H1 (cell line): ENCODE data around the gene LRRTM4. TPM values are rescaled to one million over a fixed set of nuclear protein-coding genes. Genes with fewer than 3 reads are reported as not detected.

ENCODE experiments used
- CTCF ChIA-PET: fragments of 300-600 bp; sonication (Branson Sonifier 250); formaldehyde crosslinking; loops from one replicate; lab custom pipeline; 2021; ENCODE audit not compliant: partially characterized antibody; lab: Charles Lee
- POLR2A ChIA-PET: fragments of 300-600 bp; sonication (Branson Sonifier 250); formaldehyde crosslinking; loops from one replicate; lab custom pipeline; 2021; ENCODE audit warnings: inconsistent platforms; ENCODE audit not compliant: partially characterized antibody; lab: Charles Lee
- DNase-seq, 2 experiments: peaks; one replicate each; pipeline versions ENCODE4 v3.0.0 to v3.0.0-alpha.2; 2010 to 2022; ENCODE audit warnings: low spot score in 2 of 2, low read depth in 1 of 2, mixed read lengths in 1 of 2
- FAIRE-seq: peaks from 2 replicates; lab custom pipeline; 2011; peaks lifted over from hg19 to GRCh38; lab: Jason Lieb, UNC
- H2AFZ ChIP-seq: 2 replicates; pipeline ENCODE4 v1.8.1; 2012; ENCODE audit warnings: low read length, inconsistent platforms
- H2AK5ac ChIP-seq: 2 replicates; pipeline ENCODE4 v1.6.1; 2013; ENCODE audit warnings: low read depth, low read length
- H2BK120ac ChIP-seq: replicated peaks from 2 replicates; pipeline ENCODE3; 2013; ENCODE audit warnings: low read depth, low read length, inconsistent platforms
- H2BK12ac ChIP-seq: 2 replicates; pipeline ENCODE4 v1.6.1; 2013; ENCODE audit warnings: low read depth, low read length
- H2BK15ac ChIP-seq: 2 replicates; pipeline ENCODE4 v1.6.1; 2013; ENCODE audit warnings: low read length
- H2BK20ac ChIP-seq: 2 replicates; pipeline ENCODE4 v1.6.1; 2013; ENCODE audit warnings: low read length
- H2BK5ac ChIP-seq: 2 replicates; pipeline ENCODE4 v1.6.1; 2013; ENCODE audit warnings: low read depth, low read length
- H3K14ac ChIP-seq: 2 replicates; pipeline ENCODE4 v1.6.1; 2013; ENCODE audit warnings: inconsistent platforms; ENCODE audit not compliant: insufficient read length
- H3K18ac ChIP-seq: 2 replicates; pipeline ENCODE4 v1.6.1; 2013; ENCODE audit warnings: low read length; ENCODE audit errors: extremely low read depth
- H3K23ac ChIP-seq: 2 replicates; pipeline ENCODE4 v1.6.1; 2013; ENCODE audit warnings: inconsistent platforms; ENCODE audit not compliant: insufficient read length
- H3K23me2 ChIP-seq: 2 replicates; pipeline ENCODE4 v1.6.1; 2013; ENCODE audit warnings: low read depth, low read length
- H3K27ac ChIP-seq: 2 replicates; pipeline ENCODE4 v1.6.1; 2011; ENCODE audit warnings: low read depth, low read length, inconsistent platforms
- H3K27me3 ChIP-seq, 4 experiments: replicated peaks in 1 of 4; 1 replicate in 1 of 4; 2 replicates in 3 of 4; pipeline versions ENCODE4 v1.6.1 to v1.8.1; 2011 to 2013; ENCODE audit warnings: low read length in 3 of 4, mild to moderate bottlenecking in 3 of 4, inconsistent platforms in 2 of 4, mixed read lengths in 2 of 4, moderate library complexity in 1 of 4; ENCODE audit not compliant: control insufficient read depth in 3 of 4, insufficient read depth in 3 of 4; ENCODE audit errors: extremely low read depth in 1 of 4
- H3K36me3 ChIP-seq, 4 experiments: 2 replicates each; pipeline versions ENCODE4 v1.6.1 to v1.8.1; 2011 to 2013; ENCODE audit warnings: mild to moderate bottlenecking in 4 of 4, low read length in 3 of 4, moderate library complexity in 2 of 4, control low read depth in 1 of 4, inconsistent platforms in 1 of 4; ENCODE audit not compliant: insufficient read depth in 4 of 4, control insufficient read depth in 2 of 4
- H3K4ac ChIP-seq: replicated peaks from 2 replicates; pipeline ENCODE3; 2013; ENCODE audit warnings: low read length, low read depth, mixed read lengths, inconsistent platforms; ENCODE audit not compliant: insufficient read length
- H3K4me1 ChIP-seq, 4 experiments: replicated peaks in 1 of 4; 1 replicate in 1 of 4; 2 replicates in 3 of 4; pipeline versions ENCODE4 v1.6.1 to v1.8.1; 2011 to 2013; ENCODE audit warnings: low read length in 3 of 4, inconsistent platforms in 2 of 4, mixed read lengths in 1 of 4; ENCODE audit not compliant: insufficient read depth in 4 of 4, control insufficient read depth in 3 of 4
- H3K4me2 ChIP-seq, 2 experiments: 2 replicates each; pipeline versions ENCODE4 v1.6.1 to v1.8.1; 2011 to 2013; ENCODE audit warnings: low read depth in 2 of 2, low read length in 2 of 2, control low read depth in 1 of 2, inconsistent platforms in 1 of 2, mild to moderate bottlenecking in 1 of 2; ENCODE audit not compliant: insufficient read depth in 1 of 2
- H3K4me3 ChIP-seq, 4 experiments: fragments of 200-600, 300-600 bp in 1 of 4; sonication (generic), shearing (Covaris generic), sonication (Bioruptor Twin) in 1 of 4; 2 replicates each; pipeline versions ENCODE4 v1.5.1 to v1.8.1; 2011 to 2016; ENCODE audit warnings: low read length in 4 of 4, low read depth in 3 of 4, control low read depth in 2 of 4, inconsistent platforms in 2 of 4, mild to moderate bottlenecking in 2 of 4, mixed read lengths in 1 of 4, moderate library complexity in 1 of 4; ENCODE audit not compliant: insufficient read depth in 2 of 4; ENCODE audit errors: extremely low read depth in 1 of 4
- H3K56ac ChIP-seq: replicated peaks from 2 replicates; pipeline ENCODE3; 2013; ENCODE audit warnings: low read depth, mild to moderate bottlenecking, mixed read lengths, low read length, inconsistent platforms; ENCODE audit not compliant: insufficient read length
- H3K79me1 ChIP-seq: 2 replicates; pipeline ENCODE4 v1.6.1; 2013; ENCODE audit warnings: low read depth, low read length, control low read depth
- H3K79me2 ChIP-seq, 2 experiments: 2 replicates each; pipeline versions ENCODE4 v1.6.1 to v1.8.1; 2012 to 2013; ENCODE audit warnings: low read length in 2 of 2, mild to moderate bottlenecking in 2 of 2, inconsistent platforms in 1 of 2; ENCODE audit not compliant: insufficient read depth in 2 of 2, control insufficient read depth in 1 of 2
- H3K9ac ChIP-seq, 4 experiments: replicated peaks in 1 of 4; 1 replicate in 1 of 4; 2 replicates in 3 of 4; pipeline versions ENCODE4 v1.6.1 to v1.8.1; 2011 to 2013; ENCODE audit warnings: low read depth in 3 of 4, low read length in 3 of 4, control low read depth in 2 of 4, mild to moderate bottlenecking in 2 of 4, moderate library complexity in 2 of 4, inconsistent platforms in 1 of 4; ENCODE audit errors: extremely low read depth in 1 of 4
- H3K9me3 ChIP-seq, 2 experiments: 2 replicates each; pipeline versions ENCODE4 v1.6.1 to v1.8.1; 2012 to 2013; ENCODE audit warnings: mild to moderate bottlenecking in 2 of 2, moderate library complexity in 2 of 2, control low read depth in 1 of 2, inconsistent platforms in 1 of 2, low read depth in 1 of 2, low read length in 1 of 2, mixed read lengths in 1 of 2; ENCODE audit not compliant: insufficient read depth in 2 of 2
- H4K20me1 ChIP-seq, 2 experiments: replicated peaks in 1 of 2; 2 replicates each; pipeline versions ENCODE3 to v1.8.1; 2011 to 2013; ENCODE audit warnings: inconsistent platforms in 2 of 2, low read length in 2 of 2, mild to moderate bottlenecking in 1 of 2; ENCODE audit not compliant: insufficient read depth in 2 of 2, control insufficient read depth in 1 of 2
- H4K5ac ChIP-seq: 2 replicates; pipeline ENCODE4 v1.6.1; 2013; ENCODE audit warnings: low read length, low read depth, mixed read lengths, inconsistent platforms; ENCODE audit not compliant: insufficient read length
- H4K8ac ChIP-seq: 2 replicates; pipeline ENCODE4 v1.8.0; 2013; ENCODE audit warnings: mild to moderate bottlenecking, moderate library complexity, low read length, inconsistent platforms; ENCODE audit not compliant: insufficient read depth; ENCODE audit errors: extremely low read depth
- H4K91ac ChIP-seq: replicated peaks from 2 replicates; pipeline ENCODE3; 2013; ENCODE audit warnings: low read length, mixed read lengths, inconsistent platforms; ENCODE audit not compliant: insufficient read length
- CTBP2 ChIP-seq: IDR thresholded peaks from 2 replicates; pipeline ENCODE4 v1.7.0; 2011; ENCODE audit warnings: borderline replicate concordance, mild to moderate bottlenecking, moderate library complexity, mixed read lengths, low read length; ENCODE audit not compliant: insufficient read depth, insufficient read length
- EGR1 ChIP-seq: IDR thresholded peaks from 2 replicates; pipeline ENCODE4 v1.6.1; 2011; ENCODE audit warnings: low read depth, low read length, borderline replicate concordance
- FOSL1 ChIP-seq: IDR thresholded peaks from 2 replicates; pipeline ENCODE4 v1.6.1; 2011; ENCODE audit warnings: mild to moderate bottlenecking, low read depth, low read length, moderate library complexity; ENCODE audit not compliant: insufficient read depth
- HDAC2 ChIP-seq, 2 experiments: fragments of 300-600 bp in 1 of 2; sonication (generic) in 1 of 2; IDR thresholded peaks; 2 replicates each; pipeline ENCODE4 v1.6.1; 2011 to 2012; ENCODE audit warnings: low read depth in 2 of 2, low read length in 2 of 2, mild to moderate bottlenecking in 2 of 2, moderate library complexity in 2 of 2, borderline replicate concordance in 1 of 2, inconsistent platforms in 1 of 2
- KDM4A ChIP-seq: IDR thresholded peaks from one replicate; pipeline ENCODE4 v1.7.1; 2012; ENCODE audit warnings: low read depth, mild to moderate bottlenecking, moderate library complexity, low read length, inconsistent platforms; ENCODE audit not compliant: severe bottlenecking
- KDM5A ChIP-seq: fragments of 200-600 bp; IDR thresholded peaks from 2 replicates; pipeline ENCODE4 v1.7.1; 2012; ENCODE audit warnings: mild to moderate bottlenecking, low read length, inconsistent platforms, mixed read lengths
- RAD21 ChIP-seq, 2 experiments: IDR thresholded peaks in 1 of 2; conservative IDR thresholded peaks in 1 of 2; 2 replicates each; pipeline ENCODE4 v1.6.1; 2011; ENCODE audit warnings: low read depth in 2 of 2, low read length in 2 of 2, improper control_type of control experiment in 1 of 2, inconsistent platforms in 1 of 2, mild to moderate bottlenecking in 1 of 2, moderate library complexity in 1 of 2
- SRF ChIP-seq: IDR thresholded peaks from 2 replicates; pipeline ENCODE4 v1.6.1; 2011; ENCODE audit warnings: mild to moderate bottlenecking, low read depth, low read length, moderate library complexity
- TEAD4 ChIP-seq: IDR thresholded peaks from 2 replicates; pipeline ENCODE4 v1.6.1; 2012; ENCODE audit warnings: low read depth, low read length, inconsistent platforms, mixed read lengths
- WGBS, 2 experiments: shearing (Covaris generic) in 1 of 2; methylation state at CpG; one replicate each; pipeline versions ENCODE4 v1.1.6 to v1.1.7; 2013 to 2015; ENCODE audit warnings: low lambda C conversion rate in 2 of 2, mixed read lengths in 2 of 2, inconsistent platforms in 1 of 2, low coverage in 1 of 2, missing lambda C conversion rate in 1 of 2; ENCODE audit not compliant: insufficient replicate concordance in 2 of 2, insufficient coverage in 1 of 2, insufficient read length in 1 of 2; ENCODE audit errors: extremely low coverage in 1 of 2, missing lambda C conversion rate in 1 of 2; 5-methylcytosine and 5-hydroxymethylcytosine counted together
- polyA plus RNA-seq, 7 experiments: library from polyadenylated mRNA; depleted of rRNA in 3 of 7; stranded (reverse) in 5 of 7; unstranded in 2 of 7; fragments of >200 nt in 5 of 7; fragments of 200-250 nt in 2 of 7; gene quantifications; 1 replicate in 5 of 7; 2 replicates in 1 of 7; 4 replicates in 1 of 7; pipeline versions ENCODE4 v1.2.1 to v1.2.3, GENCODE V29; 2011 to 2013; ENCODE audit warnings: missing spikeins in 2 of 7, mixed read lengths in 2 of 7
- total RNA-seq: library from RNA; stranded (reverse); fragmentation: NEBNext Ultra II Directional; extraction: Animal tissue kit (Norgen Biotek cat#: 25700); gene quantifications from 2 replicates; pipeline ENCODE4 v1.2.1, GENCODE V29; 2021
- TF ChIP-seq, protein P1 (sequence below): IDR thresholded peaks from 2 replicates; pipeline ENCODE4 v1.6.1; 2012; ENCODE audit warnings: inconsistent platforms
- TF ChIP-seq, protein P2 (sequence below): IDR thresholded peaks from 2 replicates; pipeline ENCODE4 v1.6.1; 2012; ENCODE audit warnings: inconsistent platforms

Gene LRRTM4
- total and polyA plus RNA-seq, 2 of the 8 experiments (the other 6 are each of a cell fraction or from before 2014, with no cell fraction given), result 3.6 to 9.5 TPM

DNA sequence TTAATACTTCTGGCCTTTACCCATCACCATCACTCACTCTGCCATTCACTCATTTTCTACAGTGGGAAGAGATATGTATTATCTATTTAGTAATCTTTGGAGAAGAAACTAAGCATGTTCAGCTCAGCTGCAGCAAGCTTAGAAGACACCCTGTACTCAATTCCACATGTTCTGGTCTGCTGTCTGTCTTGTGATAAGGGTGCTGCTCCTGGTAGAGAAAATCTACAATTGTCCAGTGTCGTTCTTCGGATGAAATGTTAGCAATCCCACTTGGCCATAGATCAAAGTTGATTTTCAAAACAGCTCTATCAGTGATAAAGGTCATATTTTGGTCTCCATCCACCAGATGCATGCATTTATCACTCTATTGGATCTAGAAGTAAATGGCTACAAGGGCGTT is 337.1 kb downstream of the LRRTM4 start:
- DNase-seq, result no peak
- Histone ChIP-seq H2BK20ac (no peak overlapping the region), H3K56ac (no peak overlapping the region), H4K5ac (no peak overlapping the region), H3K27ac (no peak overlapping the region), H3K27me3 (no peaks in the 10 kb centered on the region), H3K14ac (no peak overlapping the region), H4K91ac (no peak overlapping the region), H3K79me2 (no peaks in the 10 kb centered on the region), H3K4ac (no peak overlapping the region), H2AFZ (no peak overlapping the region), H3K9ac (no peak overlapping the region), H3K18ac (no peak overlapping the region), H4K8ac (no peak overlapping the region), H3K4me1 (no peaks in the 10 kb centered on the region), H2BK15ac (no peak overlapping the region), H3K4me2 (no peak overlapping the region), H3K9me3 (no peaks in the 10 kb centered on the region), H4K20me1 (no peaks in the 10 kb centered on the region), H3K4me3 (no peak overlapping the region), H3K79me1 (no peaks in the 10 kb centered on the region), H2BK120ac (no peak overlapping the region), H2BK5ac (no peak overlapping the region), H2BK12ac (no peak overlapping the region), H3K23me2 (no peaks in the 10 kb centered on the region), H3K23ac (no peak overlapping the region), H2AK5ac (no peak overlapping the region), H3K36me3 (no peaks in the 10 kb centered on the region)
- TF ChIP-seq KDM5A, result no peak
- no peak for TF ChIP-seq RAD21 (IDR thresholded peaks at IDR 0.05 in 1 of 2, conservative IDR thresholded peaks at IDR 0.05 in 1 of 2; ENCODE audit: low read depth in 2 of 2, low read length in 2 of 2)
- TF ChIP-seq KDM4A, result no peak
- TF ChIP-seq, protein P1, sequence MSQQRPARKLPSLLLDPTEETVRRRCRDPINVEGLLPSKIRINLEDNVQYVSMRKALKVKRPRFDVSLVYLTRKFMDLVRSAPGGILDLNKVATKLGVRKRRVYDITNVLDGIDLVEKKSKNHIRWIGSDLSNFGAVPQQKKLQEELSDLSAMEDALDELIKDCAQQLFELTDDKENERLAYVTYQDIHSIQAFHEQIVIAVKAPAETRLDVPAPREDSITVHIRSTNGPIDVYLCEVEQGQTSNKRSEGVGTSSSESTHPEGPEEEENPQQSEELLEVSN, result no peak
- TF ChIP-seq, protein P2, sequence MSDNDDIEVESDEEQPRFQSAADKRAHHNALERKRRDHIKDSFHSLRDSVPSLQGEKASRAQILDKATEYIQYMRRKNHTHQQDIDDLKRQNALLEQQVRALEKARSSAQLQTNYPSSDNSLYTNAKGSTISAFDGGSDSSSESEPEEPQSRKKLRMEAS, result no peak
- TF ChIP-seq CTBP2, result no peak
- TF ChIP-seq SRF, result no peak
- no peak for TF ChIP-seq HDAC2 (IDR thresholded peaks at IDR 0.05; ENCODE audit: borderline replicate concordance in 1 of 2, low read depth in 2 of 2, low read length in 2 of 2)
- no peak for TF ChIP-seq EGR1
- TF ChIP-seq FOSL1, result no peak
- no peak for TF ChIP-seq TEAD4
- WGBS, 2 experiments, result 84% methylated on average over 3 of the region's 3 CpGs; no CpG with 5 or more reads in 1 of the 2 experiments
- ChIA-PET CTCF (no interaction called here), POLR2A (no interaction called here)
- FAIRE-seq, result no peak
